Coronary artery (tissue), 2 donors: Measurements from ENCODE around the gene DCD.
A peak's percentile ranks its signal among the peaks of the same experiment; 100 is the strongest.

ENCODE experiments used
- DNase-seq: peaks from one replicate; pipeline ENCODE4 v3.0.0-alpha.2; 2017; ENCODE audit warnings: low spot score
- H3K27ac ChIP-seq, 2 donors: fragments of 200-600 bp; sonication (generic); one replicate each; pipeline ENCODE4 v1.5.1; 2016 to 2019
- H3K4me3 ChIP-seq: fragments of 200-600 bp; sonication (generic); 2 replicates; pipeline ENCODE4 v1.5.1; 2016; ENCODE audit warnings: mild to moderate bottlenecking, moderate library complexity
- CTCF ChIP-seq: fragments of 200-600 bp; sonication (generic); IDR thresholded peaks from one replicate; pipeline ENCODE4 v1.5.1; 2019; ENCODE audit warnings: antibody characterized with exemption

DCD gene

DNA sequence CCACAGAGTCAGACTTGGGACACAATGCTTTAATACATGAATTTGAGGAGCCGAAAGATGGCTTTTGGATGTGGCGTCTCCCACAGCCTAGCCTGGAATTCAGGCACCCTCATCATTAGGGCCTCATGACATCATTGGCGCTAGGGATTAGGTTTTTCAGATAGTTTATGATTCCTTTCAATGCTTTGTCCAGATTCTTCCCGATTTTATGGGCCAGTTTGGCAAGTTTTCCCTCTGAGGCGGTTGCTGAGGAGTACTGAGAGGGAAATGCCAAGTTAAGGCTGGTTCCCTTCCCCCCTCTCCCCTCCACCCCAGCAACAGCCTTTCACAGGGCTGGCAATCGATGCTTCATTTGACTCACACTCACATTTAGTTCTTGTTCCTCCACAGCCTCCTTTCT, 40.0 kb downstream of the DCD start:
- H3K27ac ChIP-seq: no peak overlapping the region
- no peak for DNase-seq
- TF ChIP-seq CTCF: no peak
- H3K4me3 ChIP-seq: no peak overlapping the region

DNA sequence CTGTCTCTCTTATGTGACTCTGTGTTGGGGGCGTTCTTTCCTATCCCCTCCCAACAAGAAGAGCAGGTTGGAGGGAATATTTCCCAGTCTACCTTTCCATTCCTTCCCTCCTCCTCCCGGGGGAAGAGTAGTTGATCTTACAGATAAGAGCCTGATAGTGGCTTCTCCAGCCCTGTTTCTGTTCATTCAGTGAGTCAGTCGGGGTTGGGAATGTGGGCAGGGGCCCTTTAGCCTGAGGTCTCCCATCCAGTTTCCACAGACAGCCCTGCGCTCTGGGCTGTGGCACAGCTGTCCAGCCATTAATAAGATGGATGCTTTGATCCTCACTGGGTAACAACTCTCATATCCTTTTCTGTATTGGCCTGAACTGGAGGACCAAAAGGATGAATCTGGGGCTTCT, 41.6 kb downstream of the DCD start:
- Histone ChIP-seq H3K4me3 (no peak overlapping the region), H3K27ac (no peak overlapping the region)
- TF ChIP-seq CTCF: no peak
- no peak for DNase-seq

GRCh38 chr12:54605138-54605970, 42.8 kb downstream of the DCD start:
- no peak for TF ChIP-seq CTCF
- no peak for DNase-seq
- Histone ChIP-seq H3K4me3 (no peak overlapping the region), H3K27ac (no peak overlapping the region)

DNA sequence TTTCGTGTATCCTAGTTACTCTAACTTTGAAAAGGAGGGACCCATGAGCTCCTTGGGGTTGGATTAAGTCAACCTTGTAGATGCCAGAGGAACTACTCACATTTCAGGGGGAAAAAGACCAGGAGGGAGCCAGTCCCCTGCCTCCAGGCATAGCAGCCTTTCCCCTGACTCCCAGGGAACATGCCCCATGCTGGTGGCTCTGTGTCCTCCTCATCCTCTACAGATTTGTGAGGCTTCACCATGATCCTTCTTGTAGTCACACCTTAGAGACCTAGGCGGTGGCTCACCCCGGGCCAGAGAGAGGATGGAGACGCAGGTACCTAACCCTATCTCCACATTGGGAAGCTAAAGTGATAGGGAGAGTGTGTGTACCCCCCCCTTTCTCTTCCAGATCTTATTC, 43.7 kb downstream of the DCD start:
- TF ChIP-seq CTCF: no peak
- H3K27ac ChIP-seq: no peak overlapping the region
- no peak for DNase-seq
- H3K4me3 ChIP-seq: no peak overlapping the region

DNA sequence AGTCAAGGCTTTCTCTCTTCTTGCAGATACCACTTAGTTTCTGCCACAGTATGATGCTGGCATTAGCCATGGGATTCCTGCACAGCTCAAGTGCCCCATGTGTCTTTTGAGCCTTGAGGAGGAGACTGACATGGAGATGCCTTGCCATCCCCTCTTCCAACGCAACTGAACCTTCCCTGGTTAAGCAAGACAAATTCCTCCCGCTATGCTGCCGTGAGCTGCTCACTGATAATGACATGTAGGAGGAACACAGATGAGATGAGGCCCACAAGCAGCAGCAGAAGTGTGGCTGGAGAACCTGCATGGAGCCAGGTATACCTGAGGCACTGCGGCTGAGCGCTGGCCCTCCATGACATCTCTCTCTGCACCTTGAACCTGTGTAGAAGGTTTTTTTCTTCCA, 44.3 kb downstream of the DCD start:
- no peak for DNase-seq
- Histone ChIP-seq H3K27ac (no peak overlapping the region), H3K4me3 (no peak overlapping the region)
- no peak for TF ChIP-seq CTCF

DNA sequence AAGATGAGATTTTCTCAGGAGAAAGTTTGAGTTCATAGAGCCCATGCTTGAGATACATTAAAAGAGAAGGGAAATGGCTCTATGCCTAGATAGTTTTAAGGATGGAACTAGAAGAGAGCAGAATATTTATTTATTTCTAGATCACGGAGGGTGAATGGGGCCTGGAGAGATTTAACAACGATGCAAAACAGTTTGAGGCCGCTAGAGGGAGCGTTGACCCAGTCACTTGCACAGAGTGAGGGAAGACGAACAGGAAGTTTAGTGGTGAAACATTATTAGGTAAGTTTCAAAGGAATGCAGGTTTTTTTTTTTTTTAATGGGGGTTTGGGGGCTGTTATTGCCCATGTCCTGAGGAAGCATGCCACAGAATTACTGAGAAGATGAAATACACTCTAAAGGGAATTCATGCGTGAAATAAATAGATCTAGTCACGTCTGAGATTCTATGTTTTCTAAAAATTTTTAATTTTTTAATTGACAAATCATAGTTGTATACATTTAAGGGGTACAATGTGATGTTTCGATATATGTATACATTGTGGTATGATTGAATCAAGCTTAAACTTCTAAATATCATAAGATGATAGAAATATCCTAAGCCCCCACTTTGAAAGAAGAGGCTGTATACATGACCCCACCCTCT, 44.9 kb downstream of the DCD start:
- no peak overlapping the region for H3K4me3 ChIP-seq
- peak; percentile 56 for TF ChIP-seq CTCF
- no peak overlapping the region for H3K27ac ChIP-seq
- DNase-seq: no peak

DNA sequence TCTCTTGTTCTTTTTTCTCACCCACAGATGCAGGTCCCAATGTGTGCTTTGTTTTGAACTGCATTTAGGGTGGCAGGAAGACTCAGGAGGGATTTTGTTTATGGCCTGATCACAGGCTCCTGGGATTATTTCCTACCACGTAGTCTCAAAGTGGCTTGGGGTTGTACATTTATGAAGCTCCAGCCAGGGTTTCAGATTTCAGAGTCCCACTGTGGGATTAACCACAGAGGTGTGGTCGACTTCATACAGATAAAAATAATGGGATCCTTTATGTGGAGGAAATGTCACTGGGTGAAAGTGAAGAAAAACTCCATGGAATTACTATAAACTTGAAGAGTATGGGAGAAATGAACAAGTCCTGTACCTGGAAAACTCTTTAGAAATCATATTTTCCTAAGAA, 45.5 kb downstream of the DCD start:
- H3K27ac ChIP-seq: no peak overlapping the region
- DNase-seq: no peak
- no peak overlapping the region for H3K4me3 ChIP-seq
- no peak for TF ChIP-seq CTCF
